H1 (cell line): ENCODE measurements around the gene MYL5. TPM values are rescaled to one million over a fixed set of nuclear protein-coding genes. Genes with fewer than 3 reads are reported as not detected.

ENCODE experiments used
- CHD1 ChIP-seq: IDR thresholded peaks from 2 replicates; pipeline ENCODE4 v1.6.1; 2012; ENCODE audit warnings: low read depth, low read length, improper control_type of control experiment
- CTCF ChIP-seq, 3 experiments: IDR thresholded peaks; 1 replicate in 2 of 3; 2 replicates in 1 of 3; pipeline versions ENCODE4 v1.5.1 to v1.6.1; 2011; ENCODE audit warnings: low read length in 3 of 3, mild to moderate bottlenecking in 3 of 3, inconsistent platforms in 2 of 3, low read depth in 1 of 3, moderate library complexity in 1 of 3; ENCODE audit not compliant: insufficient read depth in 1 of 3; ENCODE audit errors: control extremely low read depth in 1 of 3
- EGR1 ChIP-seq: IDR thresholded peaks from 2 replicates; pipeline ENCODE4 v1.6.1; 2011; ENCODE audit warnings: low read depth, low read length, borderline replicate concordance
- EP300 ChIP-seq, 2 experiments: IDR thresholded peaks; 1 replicate in 1 of 2; 2 replicates in 1 of 2; pipeline ENCODE4 v1.6.1; 2011 to 2012; ENCODE audit warnings: low read depth in 2 of 2, low read length in 2 of 2, mild to moderate bottlenecking in 2 of 2, borderline replicate concordance in 1 of 2, inconsistent platforms in 1 of 2, moderate library complexity in 1 of 2
- RXRA ChIP-seq: IDR thresholded peaks from 2 replicates; pipeline ENCODE4 v1.6.1; 2011; ENCODE audit warnings: low read depth, mild to moderate bottlenecking, low read length, moderate library complexity; ENCODE audit not compliant: insufficient read depth
- polyA plus RNA-seq, 7 experiments: library from polyadenylated mRNA; depleted of rRNA in 3 of 7; stranded (reverse) in 5 of 7; unstranded in 2 of 7; fragments of >200 nt in 5 of 7; fragments of 200-250 nt in 2 of 7; gene quantifications; 1 replicate in 5 of 7; 2 replicates in 1 of 7; 4 replicates in 1 of 7; pipeline versions ENCODE4 v1.2.1 to v1.2.3, GENCODE V29; 2011 to 2013; ENCODE audit warnings: missing spikeins in 2 of 7, mixed read lengths in 2 of 7
- total RNA-seq: library from RNA; stranded (reverse); fragmentation: NEBNext Ultra II Directional; extraction: Animal tissue kit (Norgen Biotek cat#: 25700); gene quantifications from 2 replicates; pipeline ENCODE4 v1.2.1, GENCODE V29; 2021

Gene MYL5
- total and polyA plus RNA-seq, 2 of the 8 experiments (the other 6 are each of a cell fraction or from before 2014, with no cell fraction given) = 5.7 to 6.8 TPM

GRCh38 chr4:629915-630641 is 44.3 kb upstream of the MYL5 start (continued):
- TF ChIP-seq EP300 (IDR thresholded peaks at IDR 0.05; ENCODE audit: borderline replicate concordance in 1 of 2, low read depth in 2 of 2, low read length in 2 of 2) (no peak), CHD1 (no peak), RXRA (no peak), CTCF (IDR thresholded peaks at IDR 0.05; ENCODE audit: control extremely low read depth in 1 of 3, insufficient read depth in 1 of 3, low read depth in 1 of 3, low read length in 3 of 3) (no peak), EGR1 (no peak)
- TF ChIP-seq, all 59 proteins: peak for 0
